ENCODE results near the gene CNNM1. TPM values are rescaled to one million over a fixed set of nuclear protein-coding genes. Genes with fewer than 3 reads are reported as not detected.

Gene CNNM1
- total RNA-seq, 4 donors from 2014 or later, result 0.88 to 1.7 (median 1.5) TPM; not detected in 1

GRCh38 chr10:99438890-99439289, 109.7 kb downstream of the CNNM1 start:
- Histone ChIP-seq H3K27me3 (no peaks in the 10 kb centered on the region), H3K9me3 (no peaks in the 10 kb centered on the region), H3K36me3 (no peaks in the 10 kb centered on the region), H3K4me1 (no peaks in the 10 kb centered on the region), H3K27ac (no peak overlapping the region), H3K4me3 (no peak overlapping the region)
- DNase-seq, result no peak
- TF ChIP-seq CTCF (IDR thresholded peaks at IDR 0.05), result no peak
- TF ChIP-seq POLR2A (IDR thresholded peaks at IDR 0.05), result no peak
- intact Hi-C loops (cut with DNase I; ENCODE audit: low total_unique reads), result loop anchor here (10.0 kb wide), 1 partner anchor 276 kb away; no protein-coding TSS in a partner anchor

- intact Hi-C loops (cut with DNase I; ENCODE audit: low total_unique reads), result no loop called here
- no peaks in the 10 kb centered on the region for H3K4me1 ChIP-seq
These were observed 113.2 kb downstream of the CNNM1 start for GRCh38 chr10:99442394-99442793.

GRCh38 chr10:99443500-99443899, 114.3 kb downstream of the CNNM1 start:
- Histone ChIP-seq H3K4me1 (no peaks in the 10 kb centered on the region), H3K36me3 (no peaks in the 10 kb centered on the region), H3K4me3 (no peak overlapping the region), H3K27ac (no peak overlapping the region), H3K9me3 (no peaks in the 10 kb centered on the region), H3K27me3 (no peaks in the 10 kb centered on the region)
- intact Hi-C loops (cut with DNase I; ENCODE audit: low total_unique reads), result no loop called here
- no peak for TF ChIP-seq CTCF (IDR thresholded peaks at IDR 0.05)
- no peak for TF ChIP-seq POLR2A (IDR thresholded peaks at IDR 0.05)
- DNase-seq, result no peak

More at GRCh38 chr10:99442394-99442793, 113.2 kb downstream of the CNNM1 start:
- no peaks in the 10 kb centered on the region for H3K27me3 ChIP-seq
- no peak overlapping the region for H3K27ac ChIP-seq
- H3K9me3 ChIP-seq, result no peaks in the 10 kb centered on the region
- TF ChIP-seq POLR2A (IDR thresholded peaks at IDR 0.05) (no peak), CTCF (IDR thresholded peaks at IDR 0.05) (no peak)
- H3K4me3 ChIP-seq, result no peak overlapping the region
- DNase-seq, result no peak
- H3K36me3 ChIP-seq, result no peaks in the 10 kb centered on the region

Other genes with a start within 250 kb of the CNNM1 start
- gene HPSE2, start 93.5 kb upstream of the CNNM1 start, total RNA-seq, result 10 to 100 TPM in 1 of 4 donors, 1 to 10 TPM in 2, not detected in 1; 7.0 to 13.6 (median 7.7) TPM
- 10 to 100 TPM; 18.4 to 35.0 (median 22.6) TPM for gene GOT1, start 101.3 kb downstream of the CNNM1 start, total RNA-seq
- gene NKX2-3, start 203.6 kb downstream of the CNNM1 start, total RNA-seq, result not detected

All from uterus (tissue), 4 donors.